CD4-positive, alpha-beta memory T cell (primary cell): Measurements from ENCODE around the gene RABL3. TPM values are rescaled to one million over a fixed set of nuclear protein-coding genes. Genes with fewer than 3 reads are reported as not detected.
"Not testable (repeated sequence)": the region's sequence is repeated elsewhere in the genome, so short reads cannot be mapped to it uniquely, and the experiment has no call there.

Experiments used
- CTCF ChIA-PET: fragments of 350-600 bp; sonication (Branson Sonifier 250); formaldehyde crosslinking; loops from one replicate; lab custom pipeline; 2021; ENCODE audit warnings: inconsistent platforms; ENCODE audit not compliant: partially characterized antibody; lab: Charles Lee
- POLR2A ChIA-PET: fragments of 350-600 bp; sonication (Branson Sonifier 250); formaldehyde crosslinking; loops from one replicate; lab custom pipeline; 2021; ENCODE audit not compliant: partially characterized antibody; lab: Charles Lee
- DNase-seq, 5 donors: peaks; one replicate each; pipeline versions ENCODE4 v3.0.0 to v3.0.0-alpha.2; 2020 to 2022; ENCODE audit warnings: mixed read lengths in 1 of 5
- H3K27ac ChIP-seq: one replicate; pipeline ENCODE4 v1.7.0; 2013; ENCODE audit warnings: low read depth, low read length
- H3K27me3 ChIP-seq: 2 replicates; pipeline ENCODE4 v1.7.0; 2013; ENCODE audit warnings: mild to moderate bottlenecking, low read length, moderate library complexity; ENCODE audit not compliant: insufficient read depth
- H3K36me3 ChIP-seq: 2 replicates; pipeline ENCODE4 v1.7.0; 2013; ENCODE audit warnings: mild to moderate bottlenecking, low read length, moderate library complexity; ENCODE audit not compliant: insufficient read depth
- H3K4me1 ChIP-seq: 2 replicates; pipeline ENCODE4 v1.7.0; 2013; ENCODE audit warnings: mild to moderate bottlenecking, low read length, moderate library complexity; ENCODE audit not compliant: insufficient read depth
- H3K4me3 ChIP-seq, 2 donors: one replicate each; pipeline ENCODE4 v1.7.0; 2013; ENCODE audit warnings: low read length in 2 of 2, mild to moderate bottlenecking in 1 of 2
- H3K9me3 ChIP-seq, 2 donors: one replicate each; pipeline ENCODE4 v1.7.0; 2013; ENCODE audit warnings: low read length in 2 of 2, control low read depth in 1 of 2; ENCODE audit not compliant: control insufficient read depth in 1 of 2
- H3K27ac Mint-ChIP-seq, 7 donors: one replicate each; pipeline ENCODE4 v1.8.0; 2020 to 2021; ENCODE audit warnings: mixed read lengths in 7 of 7, mild to moderate bottlenecking in 6 of 7, inconsistent platforms in 3 of 7, moderate library complexity in 3 of 7
- H3K27me3 Mint-ChIP-seq, 2 donors: one replicate each; pipeline ENCODE4 v1.8.0; 2020 to 2021; ENCODE audit warnings: mixed read lengths in 2 of 2
- H3K36me3 Mint-ChIP-seq, 2 donors: one replicate each; pipeline ENCODE4 v1.8.0; 2020 to 2021; ENCODE audit warnings: mixed read lengths in 2 of 2, inconsistent platforms in 1 of 2, mild to moderate bottlenecking in 1 of 2
- H3K4me1 Mint-ChIP-seq, 4 donors: one replicate each; pipeline ENCODE4 v1.8.0; 2020 to 2021; ENCODE audit warnings: mixed read lengths in 4 of 4, mild to moderate bottlenecking in 1 of 4
- H3K4me3 Mint-ChIP-seq, 8 donors: one replicate each; pipeline ENCODE4 v1.8.0; 2020 to 2021; ENCODE audit warnings: mixed read lengths in 8 of 8, mild to moderate bottlenecking in 7 of 8, moderate library complexity in 6 of 8, inconsistent platforms in 3 of 8
- H3K9me3 Mint-ChIP-seq, 8 donors: one replicate each; pipeline ENCODE4 v1.8.0; 2020 to 2021; ENCODE audit warnings: mixed read lengths in 8 of 8, mild to moderate bottlenecking in 5 of 8, inconsistent platforms in 3 of 8, moderate library complexity in 1 of 8
- intact Hi-C: fragments of 100-400 bp; cut with micrococcal nuclease; formaldehyde crosslinking; loops from one replicate; pipeline ENCODE4 v1.15.1; 2023
- polyA plus RNA-seq, 2 donors: library from polyadenylated mRNA; unstranded; fragments of 300-500 nt; fragmentation: Illumina TruSeq; gene quantifications; one replicate each; pipeline ENCODE4 v1.2.3, GENCODE V29; 2021
- total RNA-seq, 2 experiments: library from RNA; stranded (reverse); gene quantifications; one replicate each; pipeline ENCODE4 v1.2.3, GENCODE V29; 2021

The RABL3 gene
- total and polyA plus RNA-seq, 4 experiments from 2014 or later: 31.9 to 37.4 (median 33.9) TPM

DNA sequence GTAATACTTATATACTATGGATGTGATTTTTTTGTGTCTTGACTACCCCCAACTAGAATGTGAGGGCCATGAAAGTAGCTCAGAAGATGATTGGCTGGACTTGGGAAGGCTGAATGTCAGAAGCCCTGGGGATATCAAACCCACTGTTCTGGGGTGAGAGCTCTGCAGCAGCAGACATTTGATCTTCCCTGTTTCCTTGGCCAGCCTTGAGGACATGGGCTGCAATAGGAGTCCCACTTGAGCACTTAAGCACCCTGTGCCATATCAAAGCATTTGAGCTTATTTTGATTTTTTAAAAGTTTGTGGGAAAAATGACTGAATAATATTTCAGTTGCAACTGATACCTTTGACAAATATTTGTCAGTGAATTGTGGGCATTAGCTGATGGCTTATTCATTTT lies 21.9 kb upstream of the RABL3 start:
- peak overlapping the region in 1 of 7 donors; percentile 57 for H3K27ac Mint-ChIP-seq
- Histone ChIP-seq H3K27me3 (no peaks in the 10 kb centered on the region), H3K4me3 (no peak overlapping the region), H3K9me3 (no peaks in the 10 kb centered on the region), H3K27ac (no peak overlapping the region), H3K4me1 (peaks cover 13% of the 10 kb centered on the region), H3K36me3 (no peaks in the 10 kb centered on the region)
- H3K27me3 Mint-ChIP-seq: no peaks in the 10 kb centered on the region
- CTCF ChIA-PET: interaction anchor here (1.6 to 3.2 kb wide), 3 partner anchors 13 to 203 kb away, joined by 3 to 11 read pairs (median 4); no protein-coding TSS in a partner anchor
- intact Hi-C loops: no loop called here
- no peak for DNase-seq
- H3K9me3 Mint-ChIP-seq: no peaks in the 10 kb centered on the region
- peaks cover 43 to 82% (median 61%) of the 10 kb centered on the region in 4 donors for H3K4me1 Mint-ChIP-seq
- no peak overlapping the region for H3K4me3 Mint-ChIP-seq
- POLR2A ChIA-PET: no interaction called here
- H3K36me3 Mint-ChIP-seq: peaks cover 8 to 9% of the 10 kb centered on the region in 2 donors

DNA sequence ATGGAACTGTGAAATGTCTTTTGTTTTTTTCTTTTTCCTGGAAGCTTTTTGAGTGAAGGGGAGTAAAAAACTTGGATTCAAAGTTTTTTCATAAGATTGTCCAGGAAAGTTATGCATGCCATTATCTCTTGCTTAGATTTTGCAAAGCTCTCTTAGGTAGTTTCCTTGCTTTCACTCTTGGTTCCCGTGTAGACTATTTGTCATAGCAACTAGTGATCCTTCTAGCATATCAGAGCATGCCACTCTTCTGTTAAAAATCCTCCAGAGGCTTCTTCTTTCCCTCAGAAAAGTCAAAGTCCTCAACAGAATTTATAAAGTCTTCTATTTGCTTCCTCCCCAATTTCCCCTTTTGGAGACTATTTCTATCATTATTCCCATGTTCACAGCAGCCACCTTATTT lies 21.3 kb upstream of the RABL3 start:
- Histone ChIP-seq H3K27me3 (no peaks in the 10 kb centered on the region), H3K4me3 (no peak overlapping the region), H3K4me1 (peaks cover 13% of the 10 kb centered on the region), H3K36me3 (no peaks in the 10 kb centered on the region), H3K27ac (no peak overlapping the region), H3K9me3 (no peaks in the 10 kb centered on the region)
- no peak for DNase-seq
- H3K27me3 Mint-ChIP-seq: no peaks in the 10 kb centered on the region
- intact Hi-C loops: no loop called here
- no peak overlapping the region for H3K4me3 Mint-ChIP-seq
- H3K4me1 Mint-ChIP-seq: peaks cover 44 to 82% (median 62%) of the 10 kb centered on the region in 4 donors
- ChIA-PET POLR2A (no interaction called here), CTCF (interaction anchor here (1.5 to 3.2 kb wide), 3 partner anchors 31 to 205 kb away, joined by 4 to 11 read pairs (median 4); no protein-coding TSS in a partner anchor)
- H3K36me3 Mint-ChIP-seq: peaks cover 11 to 15% of the 10 kb centered on the region in 2 donors
- H3K27ac Mint-ChIP-seq: peak overlapping the region in 1 of 7 donors; percentile 57
- no peaks in the 10 kb centered on the region for H3K9me3 Mint-ChIP-seq

DNA sequence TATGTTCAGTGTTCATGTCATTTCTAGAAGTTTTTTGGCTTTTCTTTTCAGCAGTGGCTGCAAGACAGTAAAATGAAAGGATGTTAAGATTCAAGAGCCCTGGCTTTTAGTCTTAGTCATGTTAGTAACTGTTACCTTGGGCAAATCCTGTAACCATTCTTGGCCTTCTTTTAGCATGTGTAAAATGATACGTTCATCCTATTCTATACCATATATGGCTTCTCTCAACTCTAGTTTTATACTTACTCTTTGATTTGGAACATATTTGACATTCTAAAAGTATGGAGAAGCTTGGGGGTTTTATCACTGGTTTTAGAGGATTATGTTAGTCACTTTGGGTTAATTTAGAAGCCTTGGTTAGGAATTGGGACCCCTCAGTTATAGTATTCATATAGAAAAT lies 20.3 kb upstream of the RABL3 start:
- H3K4me1 Mint-ChIP-seq: peaks cover 42 to 79% (median 58%) of the 10 kb centered on the region in 4 donors
- intact Hi-C loops: no loop called here
- H3K27ac Mint-ChIP-seq: no peak overlapping the region
- H3K9me3 Mint-ChIP-seq: no peaks in the 10 kb centered on the region
- no peak overlapping the region for H3K4me3 Mint-ChIP-seq
- ChIA-PET CTCF (interaction anchor here (0.6 to 1.5 kb wide), 3 partner anchors 20 to 204 kb away, joined by 3 to 4 read pairs (median 4); partner anchors contain the start of genes GTF2E1 and RABL3), POLR2A (no interaction called here)
- no peaks in the 10 kb centered on the region for H3K9me3 ChIP-seq
- H3K27ac ChIP-seq: no peak overlapping the region
- H3K4me3 ChIP-seq: no peak overlapping the region
- H3K27me3 ChIP-seq: no peaks in the 10 kb centered on the region
- H3K27me3 Mint-ChIP-seq: no peaks in the 10 kb centered on the region
- DNase-seq: no peak
- H3K4me1 ChIP-seq: peaks cover 13% of the 10 kb centered on the region
- peaks cover 13 to 21% of the 10 kb centered on the region in 2 donors for H3K36me3 Mint-ChIP-seq
- H3K36me3 ChIP-seq: no peaks in the 10 kb centered on the region

DNA sequence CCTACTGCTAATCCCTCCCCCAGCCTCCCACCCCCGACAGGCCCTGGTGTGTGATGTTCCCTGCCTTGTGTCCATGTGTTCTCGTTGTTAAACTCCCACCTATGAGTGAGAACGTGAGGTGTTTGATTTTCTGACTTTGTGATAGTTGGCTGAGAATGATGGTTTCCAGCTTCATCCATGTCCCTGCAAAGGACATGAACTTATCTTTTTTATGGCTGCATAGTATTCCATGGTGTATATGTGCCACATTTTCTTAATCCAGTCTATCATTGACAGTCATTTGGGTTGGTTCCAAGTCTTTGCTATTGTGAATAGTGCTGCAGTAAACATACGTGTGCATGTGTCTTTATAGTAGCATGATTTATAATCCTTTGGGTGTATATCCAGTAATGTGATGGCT lies 16.2 kb upstream of the RABL3 start:
- H3K27me3 ChIP-seq, H3K36me3 ChIP-seq, POLR2A ChIA-PET, H3K27me3 Mint-ChIP-seq, H3K9me3 ChIP-seq, intact Hi-C loops, H3K27ac ChIP-seq, H3K4me1 ChIP-seq, H3K4me3 ChIP-seq, H3K27ac Mint-ChIP-seq, H3K9me3 Mint-ChIP-seq, DNase-seq, CTCF ChIA-PET: not testable (repeated sequence)
- H3K4me1 Mint-ChIP-seq: peaks cover 38 to 77% (median 59%) of the 10 kb centered on the region in 4 donors
- H3K4me3 Mint-ChIP-seq: peak overlapping the region in 1 of 8 donors; percentile 36
- peaks cover 41 to 50% of the 10 kb centered on the region in 2 donors for H3K36me3 Mint-ChIP-seq

DNA sequence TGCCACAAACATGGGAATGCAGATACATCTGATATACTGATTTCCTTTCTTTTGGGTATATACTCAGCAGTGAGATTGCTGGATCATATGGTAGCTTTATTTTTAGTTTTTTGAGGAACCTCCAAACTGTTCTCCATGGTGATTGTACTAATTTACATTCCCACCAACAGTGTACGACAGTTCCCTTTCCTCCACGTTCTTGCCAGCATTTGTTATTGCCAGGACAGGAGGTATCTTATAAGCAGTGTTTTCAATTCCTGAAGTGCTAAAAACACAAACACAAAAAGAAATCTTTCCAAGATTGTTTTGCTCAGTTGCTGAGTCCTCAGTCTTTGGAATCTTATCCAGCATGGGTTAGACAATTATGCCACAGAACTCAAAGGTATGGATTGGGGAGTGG lies 13.7 kb upstream of the RABL3 start:
- H3K4me1 Mint-ChIP-seq: peaks cover 37 to 74% (median 53%) of the 10 kb centered on the region in 4 donors
- no peaks in the 10 kb centered on the region for H3K27me3 Mint-ChIP-seq
- no peak overlapping the region for H3K27ac Mint-ChIP-seq
- Histone ChIP-seq H3K4me1 (peaks cover 6% of the 10 kb centered on the region), H3K27ac (no peak overlapping the region), H3K36me3 (peaks cover 6% of the 10 kb centered on the region), H3K27me3 (no peaks in the 10 kb centered on the region), H3K9me3 (no peaks in the 10 kb centered on the region), H3K4me3 (no peak overlapping the region)
- H3K4me3 Mint-ChIP-seq: no peak overlapping the region
- H3K9me3 Mint-ChIP-seq: peaks cover 0 to 4% (median 0%) of the 10 kb centered on the region in 8 donors
- intact Hi-C loops: no loop called here
- ChIA-PET CTCF (no interaction called here), POLR2A (no interaction called here)
- DNase-seq: no peak
- peaks cover 60 to 63% of the 10 kb centered on the region in 2 donors for H3K36me3 Mint-ChIP-seq

DNA sequence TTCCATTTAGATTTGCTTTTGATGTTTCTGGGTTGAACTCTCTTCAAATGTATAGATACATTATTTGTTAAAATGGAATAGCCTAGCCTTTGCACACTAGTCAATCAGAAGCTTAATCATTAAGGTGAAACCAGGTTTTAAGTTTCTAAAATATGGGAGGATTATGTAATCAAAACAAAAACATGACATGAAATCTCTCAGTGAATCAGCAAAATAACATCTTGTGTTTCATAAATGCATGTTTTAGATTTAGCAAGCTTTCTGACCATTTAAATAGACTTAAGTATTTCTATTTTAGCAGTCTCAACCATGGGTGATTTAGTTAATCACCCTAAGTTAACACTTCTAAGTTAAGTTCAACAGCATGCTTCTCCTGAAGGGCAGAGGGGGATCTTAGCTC lies 11.5 kb upstream of the RABL3 start:
- Mint-ChIP-seq H3K4me3 (no peak overlapping the region), H3K27ac (peak overlapping the region in 2 of 7 donors; percentile 36 to 68), H3K36me3 (peaks cover 60 to 62% of the 10 kb centered on the region in 2 donors), H3K27me3 (no peaks in the 10 kb centered on the region), H3K4me1 (peaks cover 30 to 52% (median 36%) of the 10 kb centered on the region in 4 donors), H3K9me3 (peaks cover 0 to 4% (median 0%) of the 10 kb centered on the region in 8 donors)
- Histone ChIP-seq H3K36me3 (peaks cover 6% of the 10 kb centered on the region), H3K27ac (no peak overlapping the region), H3K4me3 (no peak overlapping the region), H3K9me3 (no peaks in the 10 kb centered on the region), H3K4me1 (peaks cover 6% of the 10 kb centered on the region), H3K27me3 (no peaks in the 10 kb centered on the region)
- POLR2A ChIA-PET: no interaction called here
- intact Hi-C loops: no loop called here
- CTCF ChIA-PET: interaction anchor here (1.2 to 1.5 kb wide), 2 partner anchors 193 to 195 kb away, joined by 4 to 6 read pairs; no protein-coding TSS in a partner anchor
- no peak for DNase-seq

DNA sequence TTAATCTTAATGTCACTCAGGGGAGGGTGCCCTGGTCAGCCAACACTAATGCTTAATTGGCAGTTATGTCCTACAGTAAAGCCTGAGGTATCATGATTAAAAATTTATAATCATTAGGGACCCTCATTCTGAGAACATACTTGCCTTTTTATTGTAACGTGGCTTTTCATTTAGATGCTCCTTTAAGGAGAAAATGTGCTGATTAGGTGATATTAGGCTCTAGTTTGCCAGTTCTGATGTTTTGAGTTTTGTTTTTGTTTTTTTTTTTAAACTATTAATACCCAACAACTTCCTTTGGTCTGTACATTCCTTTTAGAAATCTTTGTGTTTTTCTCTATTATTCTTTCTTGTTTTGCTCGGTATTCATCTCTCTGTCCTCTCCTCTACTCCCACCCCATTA lies 10.5 kb upstream of the RABL3 start:
- Histone ChIP-seq H3K36me3 (peaks cover 6% of the 10 kb centered on the region), H3K4me1 (peaks cover 6% of the 10 kb centered on the region), H3K27me3 (no peaks in the 10 kb centered on the region), H3K9me3 (no peaks in the 10 kb centered on the region), H3K27ac (no peak overlapping the region), H3K4me3 (no peak overlapping the region)
- peak overlapping the region in 1 of 7 donors; percentile 19 for H3K27ac Mint-ChIP-seq
- ChIA-PET CTCF (interaction anchor here (1.2 kb wide), 1 partner anchor 192 kb away, joined by 4 read pairs; no protein-coding TSS in a partner anchor), POLR2A (no interaction called here)
- H3K4me1 Mint-ChIP-seq: peaks cover 29 to 48% (median 32%) of the 10 kb centered on the region in 4 donors
- no peak for DNase-seq
- H3K4me3 Mint-ChIP-seq: no peak overlapping the region
- peaks cover 53 to 56% of the 10 kb centered on the region in 2 donors for H3K36me3 Mint-ChIP-seq
- intact Hi-C loops: no loop called here
- H3K27me3 Mint-ChIP-seq: no peaks in the 10 kb centered on the region
- H3K9me3 Mint-ChIP-seq: peaks cover 0 to 4% (median 0%) of the 10 kb centered on the region in 8 donors
